ENCODE measurements around the gene CLCN7. TPM values are rescaled to one million over a fixed set of nuclear protein-coding genes. Genes with fewer than 3 reads are reported as not detected.

CLCN7 gene
- total RNA-seq, 4 donors from 2014 or later, result 21.5 to 145 (median 57.2) TPM

DNA sequence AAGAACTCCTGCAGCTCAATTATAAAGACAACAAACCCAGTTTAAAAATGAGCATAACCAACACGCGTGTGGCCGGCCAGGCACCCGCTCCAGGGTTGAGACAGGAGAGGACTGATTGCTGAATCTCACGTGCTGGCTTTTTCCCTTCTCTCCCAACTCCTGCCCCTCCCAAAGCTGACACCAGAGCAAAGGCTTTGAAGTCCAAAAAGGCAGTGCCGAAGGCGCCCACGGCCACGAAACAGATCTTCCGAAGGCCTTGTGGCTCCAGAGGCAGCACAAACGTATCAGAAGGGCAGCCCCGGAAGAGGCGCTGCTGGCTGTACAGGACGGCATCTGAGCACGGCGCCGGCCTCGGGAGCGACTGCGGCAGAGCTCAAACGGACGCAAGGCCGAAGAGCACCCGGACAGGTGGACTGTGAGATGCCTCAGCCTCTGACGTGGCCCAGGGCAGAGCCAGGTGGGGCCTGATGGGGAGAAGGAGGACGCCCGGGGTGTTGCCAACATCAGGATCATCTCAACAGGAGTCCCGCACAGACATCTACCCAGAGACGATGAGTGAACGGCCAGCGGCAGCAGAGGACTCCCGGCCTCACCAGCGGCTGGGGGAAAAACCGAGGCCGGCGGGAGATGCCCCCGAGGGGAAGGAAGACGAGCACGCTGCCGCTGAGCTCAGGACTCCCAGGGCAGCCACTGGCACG lies 10.5 kb downstream of the CLCN7 start:
- no peaks in the 10 kb centered on the region for H3K36me3 ChIP-seq
- H3K27ac ChIP-seq, result no peak overlapping the region
- H3K27me3 ChIP-seq, result no peaks in the 10 kb centered on the region
- no peak for DNase-seq
- no peak overlapping the region for H3K4me3 ChIP-seq
- no peak for TF ChIP-seq POLR2A (IDR thresholded peaks at IDR 0.05)
- H3K9me3 ChIP-seq, result no peaks in the 10 kb centered on the region
- intact Hi-C loops (cut with DNase I; ENCODE audit: low total_unique reads), result no loop called here
- no peaks in the 10 kb centered on the region for H3K4me1 ChIP-seq

DNA sequence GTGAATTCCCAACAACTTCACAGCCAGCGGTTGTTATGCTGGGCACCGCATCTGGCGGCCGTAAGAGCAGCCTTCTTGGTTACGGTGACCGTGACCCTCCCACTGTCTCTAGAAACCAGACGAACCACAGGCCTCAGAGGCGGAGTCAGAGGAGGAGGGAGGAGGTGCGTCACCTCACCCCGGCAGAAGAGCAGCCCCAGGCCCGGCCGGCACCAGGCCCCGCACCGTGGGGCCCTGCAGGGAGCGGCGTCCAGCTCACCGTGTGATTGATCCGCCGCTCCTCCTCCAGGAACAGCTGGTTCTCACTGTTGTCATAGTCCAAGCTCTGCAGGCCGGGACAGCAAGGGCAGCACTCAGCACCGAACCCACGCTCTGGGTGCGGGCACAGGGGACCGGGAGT lies 13.7 kb downstream of the CLCN7 start:
- TF ChIP-seq POLR2A (IDR thresholded peaks at IDR 0.05), result no peak
- TF ChIP-seq, protein P1, sequence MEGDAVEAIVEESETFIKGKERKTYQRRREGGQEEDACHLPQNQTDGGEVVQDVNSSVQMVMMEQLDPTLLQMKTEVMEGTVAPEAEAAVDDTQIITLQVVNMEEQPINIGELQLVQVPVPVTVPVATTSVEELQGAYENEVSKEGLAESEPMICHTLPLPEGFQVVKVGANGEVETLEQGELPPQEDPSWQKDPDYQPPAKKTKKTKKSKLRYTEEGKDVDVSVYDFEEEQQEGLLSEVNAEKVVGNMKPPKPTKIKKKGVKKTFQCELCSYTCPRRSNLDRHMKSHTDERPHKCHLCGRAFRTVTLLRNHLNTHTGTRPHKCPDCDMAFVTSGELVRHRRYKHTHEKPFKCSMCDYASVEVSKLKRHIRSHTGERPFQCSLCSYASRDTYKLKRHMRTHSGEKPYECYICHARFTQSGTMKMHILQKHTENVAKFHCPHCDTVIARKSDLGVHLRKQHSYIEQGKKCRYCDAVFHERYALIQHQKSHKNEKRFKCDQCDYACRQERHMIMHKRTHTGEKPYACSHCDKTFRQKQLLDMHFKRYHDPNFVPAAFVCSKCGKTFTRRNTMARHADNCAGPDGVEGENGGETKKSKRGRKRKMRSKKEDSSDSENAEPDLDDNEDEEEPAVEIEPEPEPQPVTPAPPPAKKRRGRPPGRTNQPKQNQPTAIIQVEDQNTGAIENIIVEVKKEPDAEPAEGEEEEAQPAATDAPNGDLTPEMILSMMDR (IDR thresholded peaks at IDR 0.05), result no peak
- Histone ChIP-seq H3K36me3 (no peaks in the 10 kb centered on the region), H3K4me3 (no peak overlapping the region), H3K27ac (peak overlapping the region; percentile 9 to 54), H3K9me3 (no peaks in the 10 kb centered on the region), H3K4me1 (no peaks in the 10 kb centered on the region), H3K27me3 (no peaks in the 10 kb centered on the region)
- intact Hi-C loops (cut with DNase I; ENCODE audit: low total_unique reads), result no loop called here
- peak; percentile 62 to 66 for DNase-seq

DNA sequence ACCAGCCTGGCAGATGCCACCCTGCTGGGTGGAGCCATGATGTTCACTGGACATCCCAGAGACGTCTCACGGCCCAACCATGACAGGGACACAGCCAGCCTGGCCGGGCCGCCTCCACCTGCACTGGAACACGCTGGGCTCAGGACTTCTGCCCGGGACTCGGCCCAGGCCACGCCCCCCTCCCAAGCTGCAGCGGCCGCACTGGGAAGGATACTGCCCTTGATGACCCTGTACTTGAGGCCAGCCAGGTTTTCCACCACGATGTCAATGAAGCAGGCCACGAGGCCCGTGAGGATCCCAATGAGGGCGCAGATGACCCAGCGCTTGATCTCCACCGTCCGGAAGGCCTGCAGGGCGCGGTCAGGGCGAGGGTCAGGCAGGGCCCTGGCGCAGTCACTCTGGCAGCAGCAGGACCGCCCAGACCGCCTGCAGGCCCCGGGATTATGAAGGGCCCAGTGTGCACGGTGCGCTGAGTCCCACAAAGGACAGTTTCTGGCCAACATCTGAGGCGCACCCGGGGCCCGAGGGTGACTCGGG lies 14.2 kb downstream of the CLCN7 start:
- H3K4me3 ChIP-seq, result no peak overlapping the region
- TF ChIP-seq POLR2A (IDR thresholded peaks at IDR 0.05), result no peak
- TF ChIP-seq, protein P1 (IDR thresholded peaks at IDR 0.05), result no peak

DNA sequence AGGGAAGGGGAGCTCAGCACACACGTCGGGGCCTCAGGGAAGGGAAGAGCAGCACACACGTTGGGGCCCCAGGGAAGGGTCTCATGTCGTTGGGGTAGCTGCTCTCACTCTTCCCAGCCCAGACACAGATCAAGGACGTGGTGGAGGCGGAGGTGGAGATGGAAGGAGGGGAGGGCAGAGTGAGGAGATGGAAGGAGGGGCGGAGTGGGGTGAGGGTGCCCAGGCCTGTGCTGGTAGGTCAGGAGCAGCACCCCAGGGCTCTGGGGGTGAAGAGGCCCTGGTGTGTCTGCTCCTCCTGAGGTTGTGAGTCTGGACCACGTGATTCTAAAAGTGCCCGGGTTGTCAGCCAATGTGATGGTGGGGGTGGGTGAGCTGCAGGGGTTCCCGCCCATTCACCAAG lies 14.9 kb downstream of the CLCN7 start:
- H3K4me3 ChIP-seq, result no peak overlapping the region
- DNase-seq, result no peak
- intact Hi-C loops (cut with DNase I; ENCODE audit: low total_unique reads), result no loop called here
- no peak overlapping the region for H3K27ac ChIP-seq
- no peaks in the 10 kb centered on the region for H3K4me1 ChIP-seq
- no peaks in the 10 kb centered on the region for H3K9me3 ChIP-seq
- no peak for TF ChIP-seq POLR2A (IDR thresholded peaks at IDR 0.05)
- TF ChIP-seq, protein P1 (IDR thresholded peaks at IDR 0.05), result no peak
- H3K36me3 ChIP-seq, result no peaks in the 10 kb centered on the region
- H3K27me3 ChIP-seq, result no peaks in the 10 kb centered on the region

More for the DNA sequence above, 14.2 kb downstream of the CLCN7 start:
- no peaks in the 10 kb centered on the region for H3K36me3 ChIP-seq
- DNase-seq, result peak in 1 of 2 donors; percentile 42
- no peaks in the 10 kb centered on the region for H3K4me1 ChIP-seq
- H3K9me3 ChIP-seq, result no peaks in the 10 kb centered on the region
- intact Hi-C loops (cut with DNase I; ENCODE audit: low total_unique reads), result no loop called here
- H3K27me3 ChIP-seq, result no peaks in the 10 kb centered on the region
- peak overlapping the region; percentile 9 to 54 for H3K27ac ChIP-seq

DNA sequence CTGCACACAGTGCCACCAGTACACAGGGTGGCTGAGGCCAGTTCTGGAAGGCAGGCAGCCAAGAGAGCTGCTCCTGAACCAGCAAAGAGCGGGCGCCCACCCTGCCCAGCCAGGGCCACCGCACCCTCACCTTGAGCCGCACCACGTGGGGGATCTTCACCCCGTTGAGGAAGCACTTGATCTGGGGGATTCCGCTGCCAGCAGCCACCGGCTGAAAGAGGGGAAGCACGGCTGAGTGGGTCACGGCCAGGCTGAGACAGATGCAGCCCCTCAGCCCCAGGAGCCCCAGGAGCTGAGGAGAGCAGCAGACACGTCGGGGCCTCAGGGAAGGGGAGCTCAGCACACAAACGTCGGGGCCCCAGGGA lies 15.9 kb downstream of the CLCN7 start:
- H3K9me3 ChIP-seq, result no peaks in the 10 kb centered on the region
- no peak overlapping the region for H3K4me3 ChIP-seq
- no peak for TF ChIP-seq POLR2A (IDR thresholded peaks at IDR 0.05)
- TF ChIP-seq, protein P1 (IDR thresholded peaks at IDR 0.05), result no peak
- H3K4me1 ChIP-seq, result no peaks in the 10 kb centered on the region
- H3K27ac ChIP-seq, result no peak overlapping the region
- H3K36me3 ChIP-seq, result no peaks in the 10 kb centered on the region
- H3K27me3 ChIP-seq, result no peaks in the 10 kb centered on the region
- no peak for DNase-seq
- intact Hi-C loops (cut with DNase I; ENCODE audit: low total_unique reads), result no loop called here

Measured in uterus (tissue), 4 donors.